Neuronal stem cell (in vitro differentiated cells): Measurements from ENCODE around the gene RFX1.

ENCODE experiments used
- DNase-seq: peaks from one replicate; pipeline ENCODE4 v3.0.0-alpha.2; 2013; ENCODE audit warnings: low spot score
- H2AFZ ChIP-seq: one replicate; pipeline ENCODE4 v1.6.1; 2013; ENCODE audit warnings: mild to moderate bottlenecking, low read length, inconsistent platforms
- H2AK5ac ChIP-seq: 2 replicates; pipeline ENCODE4 v1.6.1; 2013; ENCODE audit warnings: low read depth, mild to moderate bottlenecking, inconsistent platforms, low read length, moderate library complexity, mixed read lengths
- H2BK120ac ChIP-seq: 2 replicates; pipeline ENCODE4 v1.6.1; 2013; ENCODE audit warnings: low read depth, mild to moderate bottlenecking, inconsistent platforms, low read length, moderate library complexity, mixed read lengths
- H2BK12ac ChIP-seq: one replicate; pipeline ENCODE4 v1.6.1; 2013; ENCODE audit warnings: low read length, inconsistent platforms
- H2BK15ac ChIP-seq: 2 replicates; pipeline ENCODE4 v1.6.1; 2013; ENCODE audit warnings: mild to moderate bottlenecking, low read length, inconsistent platforms, mixed read lengths
- H2BK5ac ChIP-seq: one replicate; pipeline ENCODE4 v1.6.1; 2013; ENCODE audit warnings: inconsistent platforms, mild to moderate bottlenecking, low read length, moderate library complexity
- H3K14ac ChIP-seq: one replicate; pipeline ENCODE4 v1.6.1; 2013; ENCODE audit warnings: low read length, inconsistent platforms
- H3K18ac ChIP-seq: 2 replicates; pipeline ENCODE4 v1.6.1; 2013; ENCODE audit warnings: low read length, inconsistent platforms
- H3K23ac ChIP-seq: 2 replicates; pipeline ENCODE4 v1.6.1; 2013; ENCODE audit warnings: low read depth, mild to moderate bottlenecking, mixed read lengths, low read length, inconsistent platforms; ENCODE audit not compliant: poor library complexity
- H3K27ac ChIP-seq: replicated peaks from 3 replicates; pipeline ENCODE4 v1.5.1; 2013; ENCODE audit warnings: low read length, inconsistent platforms
- H3K27me3 ChIP-seq, 3 experiments: 2 replicates each; pipeline ENCODE4 v1.6.1; 2013; ENCODE audit warnings: low read length in 3 of 3, mild to moderate bottlenecking in 2 of 3, inconsistent platforms in 1 of 3, low read depth in 1 of 3, mixed read lengths in 1 of 3, moderate library complexity in 1 of 3; ENCODE audit not compliant: control insufficient read depth in 3 of 3, insufficient read depth in 3 of 3
- H3K36me3 ChIP-seq, 2 donors: replicated peaks in 1 of 2; 2 replicates each; pipeline ENCODE4 v1.6.1; 2013; ENCODE audit warnings: low read length in 2 of 2; ENCODE audit not compliant: control insufficient read depth in 2 of 2, insufficient read depth in 2 of 2
- H3K4ac ChIP-seq: 2 replicates; pipeline ENCODE4 v1.6.1; 2013; ENCODE audit warnings: inconsistent platforms, mild to moderate bottlenecking, low read length, moderate library complexity
- H3K4me1 ChIP-seq, 2 donors: 1 replicate in 1 of 2; 2 replicates in 1 of 2; pipeline ENCODE4 v1.6.1; 2013; ENCODE audit warnings: low read length in 2 of 2, low read depth in 1 of 2; ENCODE audit not compliant: control insufficient read depth in 2 of 2, insufficient read depth in 1 of 2
- H3K4me2 ChIP-seq: one replicate; pipeline ENCODE4 v1.6.1; 2013; ENCODE audit warnings: mild to moderate bottlenecking, low read length, inconsistent platforms; ENCODE audit not compliant: insufficient read depth, poor library complexity, severe bottlenecking
- H3K4me3 ChIP-seq, 2 donors: 2 replicates each; pipeline ENCODE4 v1.5.1; 2013; ENCODE audit warnings: low read length in 2 of 2, mild to moderate bottlenecking in 2 of 2, inconsistent platforms in 1 of 2, moderate library complexity in 1 of 2
- H3K79me1 ChIP-seq: one replicate; pipeline ENCODE4 v1.6.1; 2013; ENCODE audit warnings: low read depth, mild to moderate bottlenecking, inconsistent platforms, low read length, moderate library complexity
- H3K9ac ChIP-seq: one replicate; pipeline ENCODE4 v1.6.1; 2013; ENCODE audit warnings: mild to moderate bottlenecking, low read depth, low read length, inconsistent platforms; ENCODE audit not compliant: poor library complexity
- H3K9me3 ChIP-seq, 2 donors: replicated peaks in 1 of 2; 2 replicates each; pipeline versions ENCODE3 to v1.6.1; 2013; ENCODE audit warnings: low read length in 2 of 2, mild to moderate bottlenecking in 2 of 2, inconsistent platforms in 1 of 2, low read depth in 1 of 2, mixed read lengths in 1 of 2, moderate library complexity in 1 of 2; ENCODE audit not compliant: control insufficient read depth in 2 of 2, insufficient read depth in 1 of 2
- H4K8ac ChIP-seq: one replicate; pipeline ENCODE4 v1.6.1; 2013; ENCODE audit warnings: low read depth, mild to moderate bottlenecking, inconsistent platforms, low read length, moderate library complexity
- H4K91ac ChIP-seq: one replicate; pipeline ENCODE4 v1.6.1; 2013; ENCODE audit warnings: low read length, low read depth, mild to moderate bottlenecking, inconsistent platforms; ENCODE audit not compliant: poor library complexity
- WGBS, 2 donors: extraction: QIAGEN DNeasy Blood & Tissue Kit; methylation state at CpG; one replicate each; pipeline ENCODE4 v1.1.7; 2013; ENCODE audit warnings: missing lambda C conversion rate in 2 of 2, mixed read lengths in 1 of 2; ENCODE audit not compliant: insufficient read length in 2 of 2, insufficient replicate concordance in 1 of 2; ENCODE audit errors: extremely low coverage in 2 of 2; 5-methylcytosine and 5-hydroxymethylcytosine counted together

The RFX1 gene

GRCh38 chr19:13959141-13959961 lies 46.8 kb downstream of the RFX1 start:
- Histone ChIP-seq H2AFZ (no peak overlapping the region), H4K8ac (no peak overlapping the region), H3K4me3 (no peak overlapping the region), H3K36me3 (peaks cover 53 to 72% of the 10 kb centered on the region in 2 donors), H3K14ac (no peak overlapping the region), H2BK12ac (no peak overlapping the region), H2AK5ac (no peak overlapping the region), H3K18ac (no peak overlapping the region), H3K79me1 (peaks cover 18% of the 10 kb centered on the region), H3K4me1 (peaks cover 0 to 9% of the 10 kb centered on the region in 2 donors), H3K23ac (no peak overlapping the region), H3K4ac (no peak overlapping the region), H3K9me3 (no peaks in the 10 kb centered on the region), H4K91ac (no peak overlapping the region), H2BK120ac (no peak overlapping the region), H3K9ac (no peak overlapping the region), H3K4me2 (no peak overlapping the region), H3K27me3 (peaks cover 0 to 4% (median 0%) of the 10 kb centered on the region in 3 experiments), H3K27ac (no peak overlapping the region), H2BK15ac (no peak overlapping the region), H2BK5ac (no peak overlapping the region)
- WGBS, 2 donors = no CpG with 5 or more reads among the region's 41 CpGs
- DNase-seq = no peak

DNA sequence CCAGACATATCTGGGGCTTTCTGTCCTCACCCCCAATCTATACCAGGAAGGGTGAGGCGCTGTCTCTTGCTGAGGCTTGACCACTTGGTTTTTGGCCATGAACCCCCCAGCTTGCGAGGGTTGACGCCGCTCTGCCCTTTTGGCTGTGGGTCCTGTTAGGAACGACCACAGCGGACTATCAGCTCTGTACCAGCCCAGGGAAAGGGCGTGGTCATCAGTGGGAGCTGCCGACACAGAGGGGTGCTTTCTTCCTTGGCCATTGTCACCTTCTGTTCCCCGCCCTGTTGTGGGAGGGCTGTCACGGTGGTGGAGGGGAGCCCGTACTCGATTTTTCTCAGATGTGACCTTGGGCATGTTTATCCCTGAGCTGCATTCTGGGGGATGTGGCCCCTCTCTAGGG lies 48.1 kb downstream of the RFX1 start:
- Histone ChIP-seq H3K23ac (no peak overlapping the region), H3K27ac (no peak overlapping the region), H3K4me1 (peaks cover 6 to 12% of the 10 kb centered on the region in 2 donors), H3K9ac (peak overlapping the region; percentile 70), H3K4me3 (no peak overlapping the region), H2BK5ac (no peak overlapping the region), H2AK5ac (no peak overlapping the region), H3K79me1 (peaks cover 30% of the 10 kb centered on the region), H2BK120ac (no peak overlapping the region), H4K91ac (no peak overlapping the region), H3K14ac (no peak overlapping the region), H3K9me3 (no peaks in the 10 kb centered on the region), H3K27me3 (peaks cover 0 to 3% (median 0%) of the 10 kb centered on the region in 3 experiments), H4K8ac (no peak overlapping the region), H3K36me3 (peaks cover 53 to 79% of the 10 kb centered on the region in 2 donors), H3K18ac (peak overlapping the region; percentile 67), H2BK12ac (no peak overlapping the region), H3K4ac (no peak overlapping the region), H2BK15ac (no peak overlapping the region), H2AFZ (no peak overlapping the region), H3K4me2 (no peak overlapping the region)
- WGBS, 2 donors = no CpG with 5 or more reads among the region's 12 CpGs
- no peak for DNase-seq

GRCh38 chr19:13957051-13957450 lies 49.1 kb downstream of the RFX1 start:
- no peak overlapping the region for H4K91ac ChIP-seq
- H3K9me3 ChIP-seq = no peaks in the 10 kb centered on the region
- H3K23ac ChIP-seq = no peak overlapping the region
- no CpG with 5 or more reads among the region's 8 CpGs for WGBS, 2 donors
- no peak overlapping the region for H2BK5ac ChIP-seq
- no peak overlapping the region for H3K27ac ChIP-seq
- H3K4me1 ChIP-seq = peaks cover 7 to 8% of the 10 kb centered on the region in 2 donors
- H2BK120ac ChIP-seq = no peak overlapping the region
- no peak overlapping the region for H3K4me3 ChIP-seq
- H3K9ac ChIP-seq = no peak overlapping the region
- H3K27me3 ChIP-seq = no peaks in the 10 kb centered on the region
- H3K4me2 ChIP-seq = no peak overlapping the region
- no peak overlapping the region for H3K4ac ChIP-seq
- H2AFZ ChIP-seq = no peak overlapping the region
- H2BK15ac ChIP-seq = no peak overlapping the region
- no peak overlapping the region for H3K14ac ChIP-seq
- no peak overlapping the region for H3K18ac ChIP-seq
- no peak overlapping the region for H2AK5ac ChIP-seq
- no peak overlapping the region for H2BK12ac ChIP-seq
- H3K36me3 ChIP-seq = peaks cover 53 to 79% of the 10 kb centered on the region in 2 donors
- H3K79me1 ChIP-seq = peaks cover 30% of the 10 kb centered on the region
- no peak for DNase-seq
- H4K8ac ChIP-seq = no peak overlapping the region

- H3K4me3 ChIP-seq = no peak overlapping the region
- no CpG with 5 or more reads among the region's 16 CpGs for WGBS, 2 donors
- H3K4me1 ChIP-seq = peaks cover 4 to 9% of the 10 kb centered on the region in 2 donors
- no peaks in the 10 kb centered on the region for H3K27me3 ChIP-seq
- H2BK5ac ChIP-seq = peak overlapping the region; percentile 5
- H3K23ac ChIP-seq = peak overlapping the region; percentile 73
- H3K79me1 ChIP-seq = peaks cover 30% of the 10 kb centered on the region
- no peak overlapping the region for H3K27ac ChIP-seq
- H3K4me2 ChIP-seq = no peak overlapping the region
- no peak overlapping the region for H3K9ac ChIP-seq
- H2BK12ac ChIP-seq = no peak overlapping the region
- DNase-seq = no peak
- no peak overlapping the region for H2AFZ ChIP-seq
- no peak overlapping the region for H2BK120ac ChIP-seq
- H2AK5ac ChIP-seq = no peak overlapping the region
- H3K18ac ChIP-seq = no peak overlapping the region
- H3K14ac ChIP-seq = no peak overlapping the region
- H3K4ac ChIP-seq = no peak overlapping the region
- peaks cover 53 to 75% of the 10 kb centered on the region in 2 donors for H3K36me3 ChIP-seq
- H3K9me3 ChIP-seq = no peaks in the 10 kb centered on the region
- H2BK15ac ChIP-seq = no peak overlapping the region
- no peak overlapping the region for H4K91ac ChIP-seq
- no peak overlapping the region for H4K8ac ChIP-seq
Measured at GRCh38 chr19:13956365-13956744, 49.8 kb downstream of the RFX1 start.
